ENCODE results near the gene MIS12. TPM values are rescaled to one million over a fixed set of nuclear protein-coding genes. Genes with fewer than 3 reads are reported as not detected.

MIS12 gene
- total RNA-seq, 2 donors from 2014 or later = 13.6 to 16.7 TPM

DNA sequence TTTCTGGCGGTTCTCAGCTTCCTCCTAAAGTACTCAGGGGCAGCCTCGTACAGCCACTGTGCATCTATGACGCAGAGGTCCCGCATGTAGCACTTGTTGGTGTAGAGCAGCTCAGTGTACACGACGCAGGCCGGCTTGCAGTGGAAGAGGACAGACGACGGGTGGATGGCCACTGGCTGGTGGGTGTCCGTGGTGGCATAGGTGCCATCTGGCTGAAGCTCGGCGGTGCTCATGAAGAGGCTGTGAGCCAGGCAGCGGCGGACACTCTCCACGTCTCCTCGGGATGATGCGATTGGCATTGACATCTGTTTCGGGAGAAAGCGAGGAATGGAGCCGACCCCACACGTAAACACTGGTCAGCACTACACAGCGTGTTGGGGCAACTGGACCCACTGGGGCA lies 42.2 kb upstream of the MIS12 start:
- Histone ChIP-seq H3K36me3 (peaks cover 3% of the 10 kb centered on the region), H3K4me1 (no peaks in the 10 kb centered on the region), H3K9me3 (no peaks in the 10 kb centered on the region), H3K27me3 (no peaks in the 10 kb centered on the region), H3K4me3 (no peak overlapping the region), H3K27ac (no peak overlapping the region), H3K9ac (ENCODE audit: low read depth in 2 of 2, low read length in 2 of 2) (no peak overlapping the region)
- intact Hi-C loops (cut with DNase I) = no loop called here
- DNase-seq = no peak
- TF ChIP-seq, protein P1, sequence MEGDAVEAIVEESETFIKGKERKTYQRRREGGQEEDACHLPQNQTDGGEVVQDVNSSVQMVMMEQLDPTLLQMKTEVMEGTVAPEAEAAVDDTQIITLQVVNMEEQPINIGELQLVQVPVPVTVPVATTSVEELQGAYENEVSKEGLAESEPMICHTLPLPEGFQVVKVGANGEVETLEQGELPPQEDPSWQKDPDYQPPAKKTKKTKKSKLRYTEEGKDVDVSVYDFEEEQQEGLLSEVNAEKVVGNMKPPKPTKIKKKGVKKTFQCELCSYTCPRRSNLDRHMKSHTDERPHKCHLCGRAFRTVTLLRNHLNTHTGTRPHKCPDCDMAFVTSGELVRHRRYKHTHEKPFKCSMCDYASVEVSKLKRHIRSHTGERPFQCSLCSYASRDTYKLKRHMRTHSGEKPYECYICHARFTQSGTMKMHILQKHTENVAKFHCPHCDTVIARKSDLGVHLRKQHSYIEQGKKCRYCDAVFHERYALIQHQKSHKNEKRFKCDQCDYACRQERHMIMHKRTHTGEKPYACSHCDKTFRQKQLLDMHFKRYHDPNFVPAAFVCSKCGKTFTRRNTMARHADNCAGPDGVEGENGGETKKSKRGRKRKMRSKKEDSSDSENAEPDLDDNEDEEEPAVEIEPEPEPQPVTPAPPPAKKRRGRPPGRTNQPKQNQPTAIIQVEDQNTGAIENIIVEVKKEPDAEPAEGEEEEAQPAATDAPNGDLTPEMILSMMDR (IDR thresholded peaks at IDR 0.05) = no peak

DNA sequence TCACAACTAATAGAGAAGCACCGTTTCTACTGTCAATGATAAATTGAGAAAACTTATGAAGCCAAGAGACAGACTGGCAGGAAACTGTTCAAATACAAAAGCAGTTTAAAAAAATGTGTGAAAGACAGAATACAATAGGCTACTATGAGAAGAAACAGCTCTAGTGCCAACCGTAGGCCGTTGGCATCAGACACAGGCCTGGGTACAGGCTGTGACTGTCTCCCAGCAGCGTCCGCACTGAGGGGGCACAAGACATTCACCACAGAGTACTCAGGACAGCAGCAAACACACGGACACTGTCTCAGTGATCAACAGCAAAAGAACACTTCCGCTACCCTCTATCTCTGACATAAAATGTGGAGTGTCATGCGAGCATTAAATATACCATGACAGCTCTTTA lies 39.6 kb upstream of the MIS12 start:
- TF ChIP-seq, protein P1 (IDR thresholded peaks at IDR 0.05) = no peak
- Histone ChIP-seq H3K9ac (ENCODE audit: low read depth in 2 of 2, low read length in 2 of 2) (no peak overlapping the region), H3K36me3 (peaks cover 16% of the 10 kb centered on the region), H3K9me3 (no peaks in the 10 kb centered on the region), H3K4me3 (no peak overlapping the region), H3K27me3 (no peaks in the 10 kb centered on the region), H3K27ac (no peak overlapping the region), H3K4me1 (no peaks in the 10 kb centered on the region)
- intact Hi-C loops (cut with DNase I) = no loop called here
- DNase-seq = no peak

DNA sequence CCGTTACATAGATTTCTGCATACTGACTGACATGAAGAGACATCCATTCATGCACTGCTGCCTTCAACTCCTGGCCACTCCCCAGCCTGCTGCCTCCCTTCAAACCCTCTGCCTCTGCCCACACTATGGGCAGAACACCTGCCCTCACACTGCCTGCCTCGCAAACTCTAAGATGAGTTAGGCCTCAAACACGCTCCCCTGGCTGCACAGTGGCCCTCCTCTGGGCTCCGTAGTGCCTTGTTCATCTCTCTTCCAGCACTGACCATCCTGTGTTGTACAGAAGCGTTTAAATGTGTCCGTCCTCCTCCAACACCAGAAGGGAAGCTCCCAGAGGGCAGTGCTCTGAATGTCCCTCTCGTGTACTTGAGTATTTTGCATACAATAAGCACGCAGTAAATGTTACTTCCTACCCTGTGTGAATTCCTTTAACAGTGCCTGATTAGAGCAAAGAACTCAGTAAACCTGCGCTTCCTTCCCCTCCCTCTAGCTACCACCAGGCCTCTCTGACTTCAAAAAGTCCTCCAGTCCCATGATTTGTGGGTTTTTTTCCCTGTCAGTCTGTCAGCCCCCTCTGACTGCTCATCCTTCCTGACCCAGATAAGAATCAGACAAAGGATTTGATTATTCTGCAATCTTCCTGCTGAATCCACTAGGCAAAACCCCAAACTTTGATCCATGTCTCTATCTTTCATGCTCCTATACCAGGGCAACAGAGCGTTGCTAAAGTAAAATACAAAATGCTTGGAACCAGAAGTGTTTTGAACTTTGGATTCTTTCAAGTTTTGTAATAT lies 21.5 kb upstream of the MIS12 start:
- intact Hi-C loops (cut with DNase I) = no loop called here
- no peaks in the 10 kb centered on the region for H3K27me3 ChIP-seq
- H3K36me3 ChIP-seq = no peaks in the 10 kb centered on the region
- no peaks in the 10 kb centered on the region for H3K9me3 ChIP-seq
- TF ChIP-seq, protein P1 (IDR thresholded peaks at IDR 0.05) = no peak
- H3K4me3 ChIP-seq = no peak overlapping the region
- H3K9ac ChIP-seq (ENCODE audit: low read depth in 2 of 2, low read length in 2 of 2) = no peak overlapping the region
- H3K4me1 ChIP-seq = peaks cover 4% of the 10 kb centered on the region
- H3K27ac ChIP-seq = no peak overlapping the region
- no peak for DNase-seq

DNA sequence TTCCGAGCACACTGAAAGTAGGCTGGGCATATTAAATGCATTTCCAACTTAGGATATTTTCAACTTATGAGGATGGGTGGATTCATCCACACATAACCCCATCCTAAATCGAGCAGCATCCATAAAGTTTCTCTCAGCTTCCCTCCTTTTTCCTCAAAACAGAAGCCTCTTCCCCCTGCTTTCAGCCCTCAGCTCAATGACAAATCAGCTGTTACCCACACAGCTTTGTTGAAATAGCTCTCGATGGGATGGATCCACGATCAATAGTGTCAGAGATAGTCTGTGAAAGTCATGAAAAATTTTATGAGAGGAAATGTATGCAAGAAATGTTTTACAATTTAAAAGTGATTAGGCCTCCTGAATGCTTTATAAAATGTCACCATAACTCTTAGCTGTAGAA lies 20.1 kb upstream of the MIS12 start:
- H3K9me3 ChIP-seq = no peaks in the 10 kb centered on the region
- no peaks in the 10 kb centered on the region for H3K36me3 ChIP-seq
- H3K4me1 ChIP-seq = peaks cover 4% of the 10 kb centered on the region
- H3K9ac ChIP-seq (ENCODE audit: low read depth in 2 of 2, low read length in 2 of 2) = no peak overlapping the region
- DNase-seq = no peak
- TF ChIP-seq, protein P1 (IDR thresholded peaks at IDR 0.05) = no peak
- no peaks in the 10 kb centered on the region for H3K27me3 ChIP-seq
- intact Hi-C loops (cut with DNase I) = no loop called here
- no peak overlapping the region for H3K4me3 ChIP-seq
- no peak overlapping the region for H3K27ac ChIP-seq

DNA sequence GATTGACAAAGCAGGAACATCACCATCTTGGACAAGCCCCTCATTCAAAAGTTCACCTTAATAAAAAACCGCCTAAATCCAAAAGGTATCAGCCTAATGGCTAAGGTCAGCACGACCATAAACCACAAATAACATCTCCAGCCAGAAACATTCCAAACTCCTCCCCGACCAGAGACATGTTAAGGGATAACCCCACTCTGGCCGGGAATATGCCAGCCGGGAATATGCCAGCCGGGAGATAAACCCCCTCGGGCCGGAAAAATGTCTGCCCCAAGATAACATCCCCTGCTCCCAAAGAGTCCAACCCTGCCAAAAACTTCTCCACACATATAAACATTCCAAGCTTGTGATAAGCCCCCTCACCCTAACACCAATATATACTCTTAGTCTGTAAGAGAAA lies 18.9 kb upstream of the MIS12 start:
- no peak for DNase-seq
- H3K27me3 ChIP-seq = no peaks in the 10 kb centered on the region
- TF ChIP-seq, protein P1 (IDR thresholded peaks at IDR 0.05) = no peak
- intact Hi-C loops (cut with DNase I) = no loop called here
- peak overlapping the region; percentile 100 for H3K4me3 ChIP-seq
- H3K9me3 ChIP-seq = no peaks in the 10 kb centered on the region
- H3K36me3 ChIP-seq = no peaks in the 10 kb centered on the region
- no peak overlapping the region for H3K27ac ChIP-seq
- H3K4me1 ChIP-seq = peaks cover 4% of the 10 kb centered on the region
- peak overlapping the region in 1 of 2 donors; percentile 80 for H3K9ac ChIP-seq (ENCODE audit: low read depth in 2 of 2, low read length in 2 of 2)

Data from colonic mucosa (tissue), 4 donors.